Measurements from ENCODE around the gene MOBP.

The MOBP gene

GRCh38 chr3:39499651-39500273 is 32.3 kb downstream of the MOBP start:
- Histone ChIP-seq H3K4me2 (ENCODE audit: low read length) (no peak overlapping the region), H4K20me1 (ENCODE audit: insufficient read depth, low read length) (no peaks in the 10 kb centered on the region)

DNA sequence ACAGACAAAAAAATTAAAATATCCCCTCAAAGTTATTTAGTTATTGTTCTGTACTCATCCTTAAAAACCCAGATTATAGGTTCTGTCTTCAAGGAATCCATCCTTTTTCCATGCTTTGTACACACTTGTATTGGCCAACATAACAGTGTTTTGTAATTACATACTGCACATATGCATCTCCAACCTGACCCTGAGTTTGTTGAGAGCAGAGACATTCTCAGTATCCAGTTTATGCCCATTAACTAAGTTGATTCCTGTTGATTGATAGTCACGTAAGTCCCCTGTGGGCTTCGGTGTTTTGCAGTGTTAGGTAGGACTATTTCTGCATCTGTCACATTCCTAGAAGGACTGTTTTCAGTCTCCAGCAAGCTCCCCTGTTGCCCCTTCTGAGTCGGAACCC is 33.6 kb downstream of the MOBP start:
- no peak overlapping the region for H3K9ac ChIP-seq (ENCODE audit: low read length)
- no peaks in the 10 kb centered on the region for H3K9me3 ChIP-seq (ENCODE audit: low read length)

More at GRCh38 chr3:39499651-39500273, 32.3 kb downstream of the MOBP start:
- no peak overlapping the region for H3K27ac ChIP-seq (ENCODE audit: low read depth, low read length, poor library complexity, severe bottlenecking)
- no peaks in the 10 kb centered on the region for H3K79me2 ChIP-seq (ENCODE audit: insufficient read depth, low read length)
- H3K36me3 ChIP-seq (ENCODE audit: insufficient read depth, low read length), result no peaks in the 10 kb centered on the region
- no peak overlapping the region for H2AFZ ChIP-seq (ENCODE audit: low read length)
- H3K4me1 ChIP-seq (ENCODE audit: insufficient read depth, low read length, severe bottlenecking), result no peaks in the 10 kb centered on the region
- no peaks in the 10 kb centered on the region for H3F3A ChIP-seq (ENCODE audit: insufficient read depth, low read length)
- H3K9ac ChIP-seq (ENCODE audit: low read length), result no peak overlapping the region
- no peaks in the 10 kb centered on the region for H3K9me3 ChIP-seq (ENCODE audit: low read length)
- TF ChIP-seq, protein P1, sequence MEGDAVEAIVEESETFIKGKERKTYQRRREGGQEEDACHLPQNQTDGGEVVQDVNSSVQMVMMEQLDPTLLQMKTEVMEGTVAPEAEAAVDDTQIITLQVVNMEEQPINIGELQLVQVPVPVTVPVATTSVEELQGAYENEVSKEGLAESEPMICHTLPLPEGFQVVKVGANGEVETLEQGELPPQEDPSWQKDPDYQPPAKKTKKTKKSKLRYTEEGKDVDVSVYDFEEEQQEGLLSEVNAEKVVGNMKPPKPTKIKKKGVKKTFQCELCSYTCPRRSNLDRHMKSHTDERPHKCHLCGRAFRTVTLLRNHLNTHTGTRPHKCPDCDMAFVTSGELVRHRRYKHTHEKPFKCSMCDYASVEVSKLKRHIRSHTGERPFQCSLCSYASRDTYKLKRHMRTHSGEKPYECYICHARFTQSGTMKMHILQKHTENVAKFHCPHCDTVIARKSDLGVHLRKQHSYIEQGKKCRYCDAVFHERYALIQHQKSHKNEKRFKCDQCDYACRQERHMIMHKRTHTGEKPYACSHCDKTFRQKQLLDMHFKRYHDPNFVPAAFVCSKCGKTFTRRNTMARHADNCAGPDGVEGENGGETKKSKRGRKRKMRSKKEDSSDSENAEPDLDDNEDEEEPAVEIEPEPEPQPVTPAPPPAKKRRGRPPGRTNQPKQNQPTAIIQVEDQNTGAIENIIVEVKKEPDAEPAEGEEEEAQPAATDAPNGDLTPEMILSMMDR (IDR thresholded peaks at IDR 0.05; ENCODE audit: low read length), result no peak
- TF ChIP-seq EZH2 (IDR thresholded peaks at IDR 0.05; ENCODE audit: borderline replicate concordance, low read length), result no peak
- H3K4me3 ChIP-seq (ENCODE audit: low read depth, low read length, poor library complexity, severe bottlenecking), result no peak overlapping the region
- H3K27me3 ChIP-seq (ENCODE audit: insufficient read depth, low read length), result no peaks in the 10 kb centered on the region
- no peaks in the 10 kb centered on the region for H3K9me2 ChIP-seq (ENCODE audit: low read depth, low read length)

DNA sequence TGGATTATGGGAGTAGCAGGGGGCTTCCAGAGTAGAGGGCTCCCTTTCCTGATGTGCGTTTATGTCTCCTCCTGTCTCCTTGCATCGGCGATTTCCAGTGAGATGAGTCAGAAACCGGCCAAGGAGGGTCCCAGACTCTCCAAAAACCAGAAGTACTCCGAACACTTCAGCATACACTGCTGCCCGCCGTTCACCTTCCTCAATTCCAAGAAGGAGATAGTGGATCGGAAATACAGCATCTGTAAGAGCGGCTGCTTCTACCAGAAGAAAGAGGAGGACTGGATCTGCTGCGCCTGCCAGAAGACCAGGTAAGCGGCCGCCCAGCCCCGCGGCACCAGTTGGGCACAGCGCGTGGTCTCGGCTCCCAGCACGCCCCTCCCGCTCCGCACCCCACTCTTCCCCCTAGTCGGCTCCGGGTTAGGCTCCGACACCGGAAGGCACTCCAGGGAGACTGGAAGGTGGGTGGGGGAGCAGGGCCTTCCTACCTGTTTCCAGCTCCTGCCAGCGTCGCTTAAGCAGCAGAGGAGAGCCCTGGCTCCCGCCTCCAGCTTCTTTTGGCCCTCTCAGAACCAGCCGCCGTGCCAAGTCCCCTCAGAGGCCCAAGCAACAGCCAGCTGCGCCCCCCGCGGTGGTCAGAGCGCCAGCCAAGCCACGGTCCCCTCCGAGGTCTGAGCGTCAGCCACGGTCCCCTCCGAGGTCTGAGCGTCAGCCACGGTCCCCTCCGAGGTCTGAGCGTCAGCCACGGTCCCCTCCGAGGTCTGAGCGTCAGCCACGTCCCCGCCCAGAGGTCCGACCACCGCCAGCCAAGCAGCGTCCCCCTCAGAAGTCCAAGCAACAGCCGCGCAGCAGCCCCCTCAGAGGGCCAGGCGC is 34.7 kb downstream of the MOBP start:
- no peaks in the 10 kb centered on the region for H3K27me3 ChIP-seq (ENCODE audit: insufficient read depth, low read length)
- H3K4me2 ChIP-seq (ENCODE audit: low read length), result no peak overlapping the region
- H3K79me2 ChIP-seq (ENCODE audit: insufficient read depth, low read length), result no peaks in the 10 kb centered on the region
- H3F3A ChIP-seq (ENCODE audit: insufficient read depth, low read length), result no peaks in the 10 kb centered on the region
- no peaks in the 10 kb centered on the region for H3K9me3 ChIP-seq (ENCODE audit: low read length)
- H3K4me1 ChIP-seq (ENCODE audit: insufficient read depth, low read length, severe bottlenecking), result no peaks in the 10 kb centered on the region
- TF ChIP-seq, protein P1 (IDR thresholded peaks at IDR 0.05; ENCODE audit: low read length), result no peak
- TF ChIP-seq EZH2 (IDR thresholded peaks at IDR 0.05; ENCODE audit: borderline replicate concordance, low read length), result no peak
- no peak overlapping the region for H2AFZ ChIP-seq (ENCODE audit: low read length)
- H3K27ac ChIP-seq (ENCODE audit: low read depth, low read length, poor library complexity, severe bottlenecking), result no peak overlapping the region
- H3K9ac ChIP-seq (ENCODE audit: low read length), result no peak overlapping the region
- no peaks in the 10 kb centered on the region for H3K9me2 ChIP-seq (ENCODE audit: low read depth, low read length)
- no peaks in the 10 kb centered on the region for H4K20me1 ChIP-seq (ENCODE audit: insufficient read depth, low read length)
- H3K36me3 ChIP-seq (ENCODE audit: insufficient read depth, low read length), result no peaks in the 10 kb centered on the region
- no peak overlapping the region for H3K4me3 ChIP-seq (ENCODE audit: low read depth, low read length, poor library complexity, severe bottlenecking)

More for the DNA sequence above, 33.6 kb downstream of the MOBP start:
- no peak overlapping the region for H3K4me2 ChIP-seq (ENCODE audit: low read length)
- H2AFZ ChIP-seq (ENCODE audit: low read length), result no peak overlapping the region
- no peaks in the 10 kb centered on the region for H4K20me1 ChIP-seq (ENCODE audit: insufficient read depth, low read length)
- H3F3A ChIP-seq (ENCODE audit: insufficient read depth, low read length), result no peaks in the 10 kb centered on the region
- no peaks in the 10 kb centered on the region for H3K36me3 ChIP-seq (ENCODE audit: insufficient read depth, low read length)
- TF ChIP-seq EZH2 (IDR thresholded peaks at IDR 0.05; ENCODE audit: borderline replicate concordance, low read length), result no peak
- TF ChIP-seq, protein P1 (IDR thresholded peaks at IDR 0.05; ENCODE audit: low read length), result no peak
- no peak overlapping the region for H3K27ac ChIP-seq (ENCODE audit: low read depth, low read length, poor library complexity, severe bottlenecking)
- H3K27me3 ChIP-seq (ENCODE audit: insufficient read depth, low read length), result no peaks in the 10 kb centered on the region
- no peaks in the 10 kb centered on the region for H3K4me1 ChIP-seq (ENCODE audit: insufficient read depth, low read length, severe bottlenecking)
- no peaks in the 10 kb centered on the region for H3K9me2 ChIP-seq (ENCODE audit: low read depth, low read length)
- H3K79me2 ChIP-seq (ENCODE audit: insufficient read depth, low read length), result no peaks in the 10 kb centered on the region
- no peak overlapping the region for H3K4me3 ChIP-seq (ENCODE audit: low read depth, low read length, poor library complexity, severe bottlenecking)
